Endothelial cell of umbilical vein (primary cell): ENCODE measurements around the gene CERS6. TPM values are rescaled to one million over a fixed set of nuclear protein-coding genes. Genes with fewer than 3 reads are reported as not detected.

Experiments used
- BruUV-seq: library from RNA; stranded (reverse); fragments of 400-500 nt; replicated peaks from 2 replicates; lab custom pipeline; 2021; lab: Mats Ljungman, UMichigan
- CTCF ChIA-PET: fragments of 300-600, 350-600 bp; sonication (Branson Sonifier 250); formaldehyde crosslinking; loops from one replicate; lab custom pipeline; 2021; ENCODE audit warnings: antibody characterized with exemption, inconsistent platforms; lab: Charles Lee
- POLR2A ChIA-PET: fragments of 300-600, 350-600 bp; sonication (Branson Sonifier 250); formaldehyde crosslinking; loops from one replicate; lab custom pipeline; 2021; ENCODE audit warnings: antibody characterized with exemption, inconsistent platforms; lab: Charles Lee
- DNase-seq: peaks from one replicate; pipeline ENCODE4 v3.0.0-alpha.2; 2011; ENCODE audit warnings: low read depth, low spot score
- FAIRE-seq: peaks from 2 replicates; lab custom pipeline; 2011; peaks lifted over from hg19 to GRCh38; lab: Jason Lieb, UNC
- H2AFZ ChIP-seq: 2 replicates; pipeline ENCODE4 v1.6.0; 2012; ENCODE audit warnings: low read depth, low read length, control low read depth, inconsistent platforms
- H3K27ac ChIP-seq: 2 replicates; pipeline ENCODE4 v1.5.1; 2011; ENCODE audit warnings: low read depth, mild to moderate bottlenecking, control low read depth, low read length, moderate library complexity; ENCODE audit not compliant: insufficient read depth
- H3K27me3 ChIP-seq, 2 experiments: 2 replicates each; pipeline versions ENCODE4 v1.6.0 to v1.6.1; 2011; ENCODE audit warnings: low read length in 2 of 2, mixed read lengths in 1 of 2; ENCODE audit not compliant: control insufficient read depth in 2 of 2, insufficient read depth in 2 of 2
- H3K36me3 ChIP-seq, 2 experiments: 2 replicates in 1 of 2; 3 replicates in 1 of 2; pipeline ENCODE4 v1.5.1; 2011; ENCODE audit warnings: low read length in 2 of 2, mild to moderate bottlenecking in 1 of 2, moderate library complexity in 1 of 2; ENCODE audit not compliant: control insufficient read depth in 2 of 2, insufficient read depth in 2 of 2; ENCODE audit errors: extremely low read depth in 1 of 2
- H3K4me1 ChIP-seq: 3 replicates; pipeline ENCODE4 v1.5.1; 2011; ENCODE audit warnings: mild to moderate bottlenecking, low read length; ENCODE audit not compliant: control insufficient read depth, insufficient read depth; ENCODE audit errors: extremely low read depth
- H3K4me2 ChIP-seq: 2 replicates; pipeline ENCODE4 v1.6.1; 2011; ENCODE audit warnings: low read length, control low read depth, mixed read lengths; ENCODE audit not compliant: insufficient read depth
- H3K4me3 ChIP-seq, 3 experiments: fragments of 200-600 bp in 1 of 3; sonication (generic), shearing (Covaris generic) in 1 of 3; replicated peaks in 1 of 3; 2 replicates each; pipeline ENCODE4 v1.5.1; 2011 to 2016; ENCODE audit warnings: control low read depth in 3 of 3, low read length in 3 of 3, mild to moderate bottlenecking in 2 of 3, inconsistent platforms in 1 of 3, low read depth in 1 of 3, moderate library complexity in 1 of 3; ENCODE audit not compliant: insufficient read depth in 1 of 3
- H3K79me2 ChIP-seq: 2 replicates; pipeline ENCODE4 v1.6.0; 2012; ENCODE audit warnings: low read length, inconsistent platforms; ENCODE audit not compliant: control insufficient read depth, insufficient read depth
- H3K9ac ChIP-seq: replicated peaks from 2 replicates; pipeline ENCODE3; 2011; ENCODE audit warnings: low read length, control low read depth; ENCODE audit not compliant: insufficient read depth; ENCODE audit errors: extremely low read depth
- H3K9me1 ChIP-seq: replicated peaks from 3 replicates; pipeline ENCODE4 v1.6.0; 2011; ENCODE audit warnings: mild to moderate bottlenecking, low read length; ENCODE audit not compliant: control insufficient read depth, insufficient read depth; ENCODE audit errors: extremely low read depth
- H3K9me3 ChIP-seq: replicated peaks from 2 replicates; pipeline ENCODE4 v1.5.1; 2012; ENCODE audit warnings: low read length, inconsistent platforms; ENCODE audit not compliant: control insufficient read depth, insufficient read depth
- H4K20me1 ChIP-seq: replicated peaks from 2 replicates; pipeline ENCODE3; 2011; ENCODE audit warnings: mild to moderate bottlenecking, low read length; ENCODE audit not compliant: control insufficient read depth, insufficient read depth; ENCODE audit errors: extremely low read depth
- CTCF ChIP-seq, 2 donors: IDR thresholded peaks; 1 replicate in 1 of 2; 2 replicates in 1 of 2; pipeline ENCODE4 v1.5.1; 2011; ENCODE audit warnings: low read length in 2 of 2, mild to moderate bottlenecking in 2 of 2, moderate library complexity in 2 of 2, control low read depth in 1 of 2, inconsistent platforms in 1 of 2, low read depth in 1 of 2; ENCODE audit not compliant: insufficient read depth in 1 of 2; ENCODE audit errors: extremely low read depth in 1 of 2
- EZH2 ChIP-seq: IDR thresholded peaks from 2 replicates; pipeline ENCODE4 v1.6.1; 2012; ENCODE audit warnings: borderline replicate concordance, low read depth, mild to moderate bottlenecking, moderate library complexity, low read length, inconsistent platforms; ENCODE audit not compliant: severe bottlenecking
- FOS ChIP-seq: IDR thresholded peaks from 2 replicates; pipeline ENCODE4 v1.6.1; 2011; ENCODE audit warnings: mild to moderate bottlenecking, low read length, moderate library complexity, borderline replicate concordance; ENCODE audit not compliant: insufficient read depth
- GATA2 ChIP-seq: IDR thresholded peaks from 2 replicates; pipeline ENCODE4 v1.7.0; 2011; ENCODE audit warnings: low read depth, mild to moderate bottlenecking, moderate library complexity, mixed read lengths, low read length; ENCODE audit not compliant: insufficient read length, insufficient read depth
- JUN ChIP-seq: IDR thresholded peaks from 2 replicates; pipeline ENCODE4 v1.6.1; 2011; ENCODE audit warnings: borderline replicate concordance, low read depth; ENCODE audit not compliant: insufficient read length, insufficient read depth
- MAX ChIP-seq: IDR thresholded peaks from 2 replicates; pipeline ENCODE4 v1.6.1; 2011; ENCODE audit not compliant: insufficient read depth, insufficient read length
- MYC ChIP-seq: IDR thresholded peaks from one replicate; pipeline ENCODE4 v1.6.1; 2011; ENCODE audit warnings: mild to moderate bottlenecking, low read depth, low read length
- POLR2A ChIP-seq: IDR thresholded peaks from 2 replicates; pipeline ENCODE4 v1.6.1; 2012; ENCODE audit warnings: low read depth, mild to moderate bottlenecking, control low read depth, low read length
- POLR2AphosphoS5 ChIP-seq: IDR thresholded peaks from 2 replicates; pipeline ENCODE4 v1.6.1; 2012; ENCODE audit warnings: low read depth, mild to moderate bottlenecking, control low read depth, low read length, moderate library complexity; ENCODE audit not compliant: insufficient read depth
- dilution Hi-C: fragments of 300-500 bp; cut with MboI; formaldehyde crosslinking; loops from one replicate; pipeline ENCODE4 v1.15.0; 2019; ENCODE audit warnings: low sequenced_read_pairs; ENCODE audit not compliant: extremely low pct_ligation_motif_present
- intact Hi-C: fragments of 100-400 bp; cut with micrococcal nuclease; formaldehyde crosslinking; loops from one replicate; pipeline ENCODE4 v1.10.0; 2022
- polyA plus RNA-seq, 4 experiments: library from polyadenylated mRNA; depleted of rRNA in 3 of 4; stranded (reverse) in 3 of 4; unstranded in 1 of 4; fragments of >200 nt; gene quantifications; 2 replicates each; pipeline versions ENCODE4 v1.2.1 to v1.2.3, GENCODE V29; 2011 to 2012; ENCODE audit warnings: missing spikeins in 1 of 4
- total RNA-seq: library from RNA; stranded (reverse); gene quantifications from 2 replicates; pipeline ENCODE4 v1.2.3, GENCODE V29; 2021

CERS6 gene
- total and polyA plus RNA-seq, 2 donors (not counting 3 experiments of a cell fraction or from before 2014, with no cell fraction given): 2.7 to 11.7 TPM

- dilution Hi-C loops: no loop called here
- Histone ChIP-seq H3K9me1 (no peaks in the 10 kb centered on the region), H4K20me1 (no peaks in the 10 kb centered on the region), H3K4me2 (no peak overlapping the region), H3K36me3 (no peaks in the 10 kb centered on the region), H3K9ac (no peak overlapping the region), H3K27me3 (no peaks in the 10 kb centered on the region), H2AFZ (no peak overlapping the region), H3K27ac (no peak overlapping the region), H3K4me1 (no peaks in the 10 kb centered on the region), H3K9me3 (no peaks in the 10 kb centered on the region), H3K79me2 (no peaks in the 10 kb centered on the region), H3K4me3 (no peak overlapping the region)
- ChIA-PET CTCF (no interaction called here), POLR2A (no interaction called here)
- FAIRE-seq (no peak), DNase-seq (no peak)
- TF ChIP-seq POLR2A (no peak), CTCF (IDR thresholded peaks at IDR 0.05; ENCODE audit: extremely low read depth in 1 of 2, insufficient read depth in 1 of 2, low read depth in 1 of 2, low read length in 2 of 2) (no peak), EZH2 (no peak), POLR2AphosphoS5 (no peak)
- intact Hi-C loops: no loop called here
- no TSS peak for BruUV-seq
Observed at GRCh38 chr2:168748461-168748860, 292.4 kb downstream of the CERS6 start.

- DNase-seq (no peak), FAIRE-seq (no peak)
- BruUV-seq: no TSS peak
- intact Hi-C loops: no loop called here
- Histone ChIP-seq H3K27ac (no peak overlapping the region), H3K9me1 (no peaks in the 10 kb centered on the region), H4K20me1 (no peaks in the 10 kb centered on the region), H3K36me3 (no peaks in the 10 kb centered on the region), H3K4me2 (no peak overlapping the region), H3K9me3 (no peaks in the 10 kb centered on the region), H3K27me3 (no peaks in the 10 kb centered on the region), H3K9ac (no peak overlapping the region), H3K79me2 (no peaks in the 10 kb centered on the region), H2AFZ (no peak overlapping the region), H3K4me1 (no peaks in the 10 kb centered on the region), H3K4me3 (no peak overlapping the region)
- TF ChIP-seq POLR2AphosphoS5 (no peak), JUN (no peak), MAX (no peak), FOS (no peak), MYC (no peak), GATA2 (no peak), CTCF (IDR thresholded peaks at IDR 0.05; ENCODE audit: extremely low read depth in 1 of 2, insufficient read depth in 1 of 2, low read depth in 1 of 2, low read length in 2 of 2) (no peak), POLR2A (no peak), EZH2 (no peak)
- ChIA-PET POLR2A (no interaction called here), CTCF (interaction anchor here (2.0 kb wide), 1 partner anchor 10 kb away, joined by 7 read pairs; no protein-coding TSS in a partner anchor)
- dilution Hi-C loops: no loop called here
Observed at GRCh38 chr2:168749297-168749696, 293.2 kb downstream of the CERS6 start.
